Suprapubic skin (tissue), 3 donors: ENCODE measurements around the gene BRICD5.
"Not testable (repeated sequence)": the region's sequence is repeated elsewhere in the genome, so short reads cannot be mapped to it uniquely, and the experiment has no call there.

Experiments
- EP300 ChIP-seq: sonication (generic); formaldehyde crosslinking; IDR thresholded peaks from one replicate; pipeline ENCODE4 v1.6.1; 2017; ENCODE audit warnings: antibody characterized with exemption
- TF ChIP-seq, protein P1 (sequence below), 2 donors: fragments of 200-600 bp in 1 of 2; fragments of 450-650 bp in 1 of 2; sonication (generic) in 1 of 2; IDR thresholded peaks; one replicate each; pipeline ENCODE4 v1.5.1; 2016 to 2019; ENCODE audit warnings: antibody characterized with exemption in 2 of 2, mild to moderate bottlenecking in 1 of 2, moderate library complexity in 1 of 2

DNA sequence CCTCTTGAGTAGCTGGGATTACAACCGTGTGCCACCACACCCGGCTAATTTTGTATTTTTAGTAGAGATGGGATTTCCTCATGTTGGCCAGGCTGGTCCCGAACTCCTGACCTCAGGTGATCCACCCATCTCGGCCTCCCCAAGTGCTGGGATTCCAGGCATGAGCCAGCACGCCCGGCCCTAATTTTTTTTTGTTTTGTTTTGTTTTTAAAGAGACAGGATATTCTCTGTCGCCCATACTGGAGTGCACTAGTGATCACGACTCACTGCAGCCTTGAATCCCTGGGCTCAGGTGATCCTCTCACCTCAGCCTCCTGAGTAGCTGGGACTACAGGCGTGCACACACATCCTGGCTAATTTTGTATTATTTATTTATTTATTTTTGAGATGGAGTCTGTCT, 29.7 kb upstream of the BRICD5 start:
- TF ChIP-seq, protein P1, sequence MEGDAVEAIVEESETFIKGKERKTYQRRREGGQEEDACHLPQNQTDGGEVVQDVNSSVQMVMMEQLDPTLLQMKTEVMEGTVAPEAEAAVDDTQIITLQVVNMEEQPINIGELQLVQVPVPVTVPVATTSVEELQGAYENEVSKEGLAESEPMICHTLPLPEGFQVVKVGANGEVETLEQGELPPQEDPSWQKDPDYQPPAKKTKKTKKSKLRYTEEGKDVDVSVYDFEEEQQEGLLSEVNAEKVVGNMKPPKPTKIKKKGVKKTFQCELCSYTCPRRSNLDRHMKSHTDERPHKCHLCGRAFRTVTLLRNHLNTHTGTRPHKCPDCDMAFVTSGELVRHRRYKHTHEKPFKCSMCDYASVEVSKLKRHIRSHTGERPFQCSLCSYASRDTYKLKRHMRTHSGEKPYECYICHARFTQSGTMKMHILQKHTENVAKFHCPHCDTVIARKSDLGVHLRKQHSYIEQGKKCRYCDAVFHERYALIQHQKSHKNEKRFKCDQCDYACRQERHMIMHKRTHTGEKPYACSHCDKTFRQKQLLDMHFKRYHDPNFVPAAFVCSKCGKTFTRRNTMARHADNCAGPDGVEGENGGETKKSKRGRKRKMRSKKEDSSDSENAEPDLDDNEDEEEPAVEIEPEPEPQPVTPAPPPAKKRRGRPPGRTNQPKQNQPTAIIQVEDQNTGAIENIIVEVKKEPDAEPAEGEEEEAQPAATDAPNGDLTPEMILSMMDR (IDR thresholded peaks at IDR 0.05): not testable (repeated sequence)
- TF ChIP-seq EP300: not testable (repeated sequence)
